ENCODE data around the gene CAMTA1. TPM values are rescaled to one million over a fixed set of nuclear protein-coding genes. Genes with fewer than 3 reads are reported as not detected.

Gene CAMTA1
- total and polyA plus RNA-seq, 2 experiments from 2014 or later: 213 to 341 TPM

- H3K27me3 ChIP-seq: no peaks in the 10 kb centered on the region
- H3K36me3 ChIP-seq: no peaks in the 10 kb centered on the region
- H3K4me3 ChIP-seq: no peak overlapping the region
- TF ChIP-seq CTCF (IDR thresholded peaks at IDR 0.05; ENCODE audit: low read depth, low read length): no peak
- H3K9me3 ChIP-seq (ENCODE audit: low read depth): no peaks in the 10 kb centered on the region
- no peaks in the 10 kb centered on the region for H3K4me1 ChIP-seq (ENCODE audit: low read depth)
- no peak overlapping the region for H3K27ac ChIP-seq
- no peak for DNase-seq (ENCODE audit: low read depth in 1 of 2, low spot score in 1 of 2)
Measured at GRCh38 chr1:7663451-7664146, 878.3 kb downstream of the CAMTA1 start.

- Histone ChIP-seq H3K4me1 (ENCODE audit: low read depth) (no peaks in the 10 kb centered on the region), H3K4me3 (no peak overlapping the region), H3K27me3 (no peaks in the 10 kb centered on the region), H3K36me3 (no peaks in the 10 kb centered on the region), H3K9me3 (ENCODE audit: low read depth) (no peaks in the 10 kb centered on the region), H3K27ac (no peak overlapping the region)
- DNase-seq (ENCODE audit: low read depth in 1 of 2, low spot score in 1 of 2): no peak
- TF ChIP-seq CTCF (IDR thresholded peaks at IDR 0.05; ENCODE audit: low read depth, low read length): no peak
Measured at GRCh38 chr1:7664147-7664892, 879.1 kb downstream of the CAMTA1 start.

- H3K27ac ChIP-seq: no peak overlapping the region
- no peaks in the 10 kb centered on the region for H3K36me3 ChIP-seq
- no peaks in the 10 kb centered on the region for H3K27me3 ChIP-seq
- H3K4me1 ChIP-seq (ENCODE audit: low read depth): no peaks in the 10 kb centered on the region
- H3K4me3 ChIP-seq: no peak overlapping the region
- TF ChIP-seq CTCF (IDR thresholded peaks at IDR 0.05; ENCODE audit: low read depth, low read length): no peak
- H3K9me3 ChIP-seq (ENCODE audit: low read depth): no peaks in the 10 kb centered on the region
- DNase-seq (ENCODE audit: low read depth in 1 of 2, low spot score in 1 of 2): no peak
Measured at GRCh38 chr1:7664893-7665250, 879.6 kb downstream of the CAMTA1 start.

GRCh38 chr1:7666249-7666648, 881.0 kb downstream of the CAMTA1 start:
- Histone ChIP-seq H3K9me3 (ENCODE audit: low read depth) (no peaks in the 10 kb centered on the region), H3K4me3 (no peak overlapping the region), H3K27ac (no peak overlapping the region), H3K27me3 (no peaks in the 10 kb centered on the region), H3K36me3 (no peaks in the 10 kb centered on the region), H3K4me1 (ENCODE audit: low read depth) (no peaks in the 10 kb centered on the region)
- no peak for TF ChIP-seq CTCF (IDR thresholded peaks at IDR 0.05; ENCODE audit: low read depth, low read length)
- DNase-seq (ENCODE audit: low read depth in 1 of 2, low spot score in 1 of 2): no peak

- H3K36me3 ChIP-seq: no peaks in the 10 kb centered on the region
- H3K27ac ChIP-seq: no peak overlapping the region
- no peak for DNase-seq (ENCODE audit: low read depth in 1 of 2, low spot score in 1 of 2)
- H3K27me3 ChIP-seq: no peaks in the 10 kb centered on the region
- H3K9me3 ChIP-seq (ENCODE audit: low read depth): no peaks in the 10 kb centered on the region
- H3K4me1 ChIP-seq (ENCODE audit: low read depth): no peaks in the 10 kb centered on the region
- no peak overlapping the region for H3K4me3 ChIP-seq
- TF ChIP-seq CTCF (IDR thresholded peaks at IDR 0.05; ENCODE audit: low read depth, low read length): no peak
Measured at GRCh38 chr1:7667159-7667558, 881.9 kb downstream of the CAMTA1 start.

Data from cardiac muscle cell (in vitro differentiated cells and primary cell).